ENCODE data around the gene CEP57.

The CEP57 gene

GRCh38 chr11:95790123-95790932 is at the start of gene CEP57 (continued):
- TF ChIP-seq, protein P1, sequence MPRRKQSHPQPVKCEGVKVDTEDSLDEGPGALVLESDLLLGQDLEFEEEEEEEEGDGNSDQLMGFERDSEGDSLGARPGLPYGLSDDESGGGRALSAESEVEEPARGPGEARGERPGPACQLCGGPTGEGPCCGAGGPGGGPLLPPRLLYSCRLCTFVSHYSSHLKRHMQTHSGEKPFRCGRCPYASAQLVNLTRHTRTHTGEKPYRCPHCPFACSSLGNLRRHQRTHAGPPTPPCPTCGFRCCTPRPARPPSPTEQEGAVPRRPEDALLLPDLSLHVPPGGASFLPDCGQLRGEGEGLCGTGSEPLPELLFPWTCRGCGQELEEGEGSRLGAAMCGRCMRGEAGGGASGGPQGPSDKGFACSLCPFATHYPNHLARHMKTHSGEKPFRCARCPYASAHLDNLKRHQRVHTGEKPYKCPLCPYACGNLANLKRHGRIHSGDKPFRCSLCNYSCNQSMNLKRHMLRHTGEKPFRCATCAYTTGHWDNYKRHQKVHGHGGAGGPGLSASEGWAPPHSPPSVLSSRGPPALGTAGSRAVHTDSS (tag by site-specific recombination; IDR thresholded peaks at IDR 0.05), result no peak
- no peak for TF ChIP-seq ZNF391 (tag by site-specific recombination; IDR thresholded peaks at IDR 0.05; ENCODE audit: borderline replicate concordance, low read depth)
- peak; percentile 22; the same call in 1 of the 2 replicates for TF ChIP-seq ZNF2 (tag by site-specific recombination; IDR thresholded peaks at IDR 0.05)
- TF ChIP-seq ZNF138 (tag by site-specific recombination; IDR thresholded peaks at IDR 0.05; ENCODE audit: borderline replicate concordance), result no peak
- no peak for TF ChIP-seq ZNF202 (tag by site-specific recombination; IDR thresholded peaks at IDR 0.05; ENCODE audit: borderline replicate concordance)
- TF ChIP-seq ZNF394 (tag by site-specific recombination; IDR thresholded peaks at IDR 0.05; ENCODE audit: borderline replicate concordance), result no peak
- TF ChIP-seq ZNF580 (tag by site-specific recombination; IDR thresholded peaks at IDR 0.05), result no peak
- no peak for TF ChIP-seq ZNF221 (tag by site-specific recombination; IDR thresholded peaks at IDR 0.05; ENCODE audit: borderline replicate concordance)
- no peak; the same call in 1 of the 2 replicates for TF ChIP-seq SP3 (tag by site-specific recombination; IDR thresholded peaks at IDR 0.05)
- TF ChIP-seq ZNF48 (tag by site-specific recombination; IDR thresholded peaks at IDR 0.05), result no peak
- no peak for TF ChIP-seq ZNF174 (tag by site-specific recombination; IDR thresholded peaks at IDR 0.05)
- TF ChIP-seq ZNF639 (tag by site-specific recombination; IDR thresholded peaks at IDR 0.05), result no peak
- no peak for TF ChIP-seq ZNF24 (tag by site-specific recombination; IDR thresholded peaks at IDR 0.05)
- TF ChIP-seq TRIM28 (IDR thresholded peaks at IDR 0.05; ENCODE audit: borderline replicate concordance, low read length), result no peak
- no peak for TF ChIP-seq PRDM4 (tag by site-specific recombination; IDR thresholded peaks at IDR 0.05)
- no peak for TF ChIP-seq ZNF610 (tag by site-specific recombination; IDR thresholded peaks at IDR 0.05; ENCODE audit: borderline replicate concordance)
- TF ChIP-seq, protein P2, sequence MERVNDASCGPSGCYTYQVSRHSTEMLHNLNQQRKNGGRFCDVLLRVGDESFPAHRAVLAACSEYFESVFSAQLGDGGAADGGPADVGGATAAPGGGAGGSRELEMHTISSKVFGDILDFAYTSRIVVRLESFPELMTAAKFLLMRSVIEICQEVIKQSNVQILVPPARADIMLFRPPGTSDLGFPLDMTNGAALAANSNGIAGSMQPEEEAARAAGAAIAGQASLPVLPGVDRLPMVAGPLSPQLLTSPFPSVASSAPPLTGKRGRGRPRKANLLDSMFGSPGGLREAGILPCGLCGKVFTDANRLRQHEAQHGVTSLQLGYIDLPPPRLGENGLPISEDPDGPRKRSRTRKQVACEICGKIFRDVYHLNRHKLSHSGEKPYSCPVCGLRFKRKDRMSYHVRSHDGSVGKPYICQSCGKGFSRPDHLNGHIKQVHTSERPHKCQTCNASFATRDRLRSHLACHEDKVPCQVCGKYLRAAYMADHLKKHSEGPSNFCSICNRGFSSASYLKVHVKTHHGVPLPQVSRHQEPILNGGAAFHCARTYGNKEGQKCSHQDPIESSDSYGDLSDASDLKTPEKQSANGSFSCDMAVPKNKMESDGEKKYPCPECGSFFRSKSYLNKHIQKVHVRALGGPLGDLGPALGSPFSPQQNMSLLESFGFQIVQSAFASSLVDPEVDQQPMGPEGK (tag by site-specific recombination; IDR thresholded peaks at IDR 0.05), result peak; percentile 35
- TF ChIP-seq ZBTB8A (tag by site-specific recombination; IDR thresholded peaks at IDR 0.05), result peak; percentile 56
- no peak for TF ChIP-seq ZNF10 (tag by site-specific recombination; IDR thresholded peaks at IDR 0.05)
- TF ChIP-seq ZNF423 (tag by site-specific recombination; IDR thresholded peaks at IDR 0.05), result peak; percentile 35; the same call in 1 of the 2 replicates
- no peak for TF ChIP-seq ZNF777 (tag by site-specific recombination; IDR thresholded peaks at IDR 0.05; ENCODE audit: borderline replicate concordance)
- TF ChIP-seq ZSCAN30 (tag by site-specific recombination; IDR thresholded peaks at IDR 0.05), result no peak
- TF ChIP-seq ZNF18 (tag by site-specific recombination; IDR thresholded peaks at IDR 0.05), result no peak
- TF ChIP-seq ZNF596 (tag by site-specific recombination; IDR thresholded peaks at IDR 0.05), result no peak
- no peak for TF ChIP-seq ZNF560 (tag by site-specific recombination; IDR thresholded peaks at IDR 0.05; ENCODE audit: borderline replicate concordance)
- TF ChIP-seq ZNF701 (tag by site-specific recombination; IDR thresholded peaks at IDR 0.05), result no peak
- no peak for TF ChIP-seq SCRT2 (tag by site-specific recombination; IDR thresholded peaks at IDR 0.05)
- TF ChIP-seq ZNF555 (tag by site-specific recombination; conservative IDR thresholded peaks at IDR 0.05), result no peak
- no peak for TF ChIP-seq ZNF791 (tag by site-specific recombination; IDR thresholded peaks at IDR 0.05)
- no peak for TF ChIP-seq ZNF529 (tag by site-specific recombination; IDR thresholded peaks at IDR 0.05; ENCODE audit: insufficient replicate concordance)
- no peak for TF ChIP-seq ZNF654 (tag by site-specific recombination; IDR thresholded peaks at IDR 0.05; ENCODE audit: low read depth)
